ENCODE measurements around the gene ARL8B. TPM values are rescaled to one million over a fixed set of nuclear protein-coding genes. Genes with fewer than 3 reads are reported as not detected.

Gene ARL8B
- total and polyA plus RNA-seq, 9 of the 15 experiments (the other 6 are each of a cell fraction or from before 2014, with no cell fraction given) = 28.5 to 99.4 (median 77.2) TPM

DNA sequence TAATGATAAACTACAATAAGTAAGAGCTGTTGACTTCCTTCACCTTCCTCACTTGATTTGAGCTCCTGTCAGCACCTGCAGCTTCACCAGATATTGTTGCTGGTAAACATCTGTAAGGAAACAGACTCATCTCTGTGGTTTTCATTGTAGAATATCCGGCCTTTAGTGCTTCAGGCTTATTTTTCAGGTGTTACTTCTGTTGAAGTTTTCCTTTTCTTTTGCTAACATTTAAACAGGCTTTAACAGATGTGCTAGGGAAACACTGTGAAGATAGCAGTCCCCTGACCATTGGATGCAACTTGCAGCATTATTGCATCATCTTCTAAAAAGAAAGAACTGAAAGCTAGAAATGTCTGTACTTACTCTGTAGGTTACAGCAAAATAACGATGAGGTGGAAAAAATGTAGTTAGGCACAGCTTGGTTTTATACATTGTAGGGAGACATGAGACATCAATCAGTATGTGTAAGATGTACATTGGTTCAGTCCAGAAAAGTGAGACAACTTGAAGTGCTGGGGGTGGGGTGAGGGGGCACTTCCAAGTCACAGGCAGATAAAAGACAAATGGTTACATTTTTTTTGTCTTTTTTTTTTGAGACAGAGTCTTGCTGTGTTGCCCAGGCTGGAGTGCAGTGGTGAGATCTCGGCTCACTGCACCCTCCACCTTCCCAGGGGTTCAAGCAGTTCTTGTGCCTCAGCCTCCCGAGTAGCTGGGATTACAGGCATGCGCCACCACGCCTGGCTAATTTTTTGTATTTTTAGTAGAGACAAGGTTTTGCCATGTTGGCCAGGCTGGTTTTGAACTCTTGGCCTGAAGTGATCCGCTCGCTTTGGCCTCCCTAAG lies 75.6 kb downstream of the ARL8B start (continued):
- TF ChIP-seq ZNF830 (CRISPR knock-in tag; IDR thresholded peaks at IDR 0.05) (no peak), ZNF668 (CRISPR knock-in tag; IDR thresholded peaks at IDR 0.05) (peak; percentile 92), ZNF644 (tag; IDR thresholded peaks at IDR 0.05; ENCODE audit: low read depth) (peak; percentile 29; the same call in 1 of the 2 replicates), ZNF124 (CRISPR knock-in tag; IDR thresholded peaks at IDR 0.05) (no peak), DDX20 (tag; IDR thresholded peaks at IDR 0.05; ENCODE audit: low read depth) (0 out of 2 replicates have a peak, but pooled peaks have one; percentile 35), ZNF316 (IDR thresholded peaks at IDR 0.05) (no peak; the same call in 1 of the 2 replicates), JUN (IDR thresholded peaks at IDR 0.05; ENCODE audit: borderline replicate concordance, low read depth, low read length) (peak; percentile 80), JUN (CRISPR knock-in tag; IDR thresholded peaks at IDR 0.05; ENCODE audit: borderline replicate concordance) (no peak), COPS2 (conservative IDR thresholded peaks at IDR 0.05) (no peak), SMC3 (conservative IDR thresholded peaks at IDR 0.05; ENCODE audit: insufficient read depth, low read depth, low read length) (no peak), XRCC4 (IDR thresholded peaks at IDR 0.05; ENCODE audit: extremely low read depth, insufficient read depth, insufficient read length) (no peak), KAT8 (IDR thresholded peaks at IDR 0.05; ENCODE audit: low read depth) (no peak), CCNT2 (IDR thresholded peaks at IDR 0.05; ENCODE audit: borderline replicate concordance, extremely low read depth, insufficient read length, low read depth, low read length) (no peak)
- TF ChIP-seq, protein P1, sequence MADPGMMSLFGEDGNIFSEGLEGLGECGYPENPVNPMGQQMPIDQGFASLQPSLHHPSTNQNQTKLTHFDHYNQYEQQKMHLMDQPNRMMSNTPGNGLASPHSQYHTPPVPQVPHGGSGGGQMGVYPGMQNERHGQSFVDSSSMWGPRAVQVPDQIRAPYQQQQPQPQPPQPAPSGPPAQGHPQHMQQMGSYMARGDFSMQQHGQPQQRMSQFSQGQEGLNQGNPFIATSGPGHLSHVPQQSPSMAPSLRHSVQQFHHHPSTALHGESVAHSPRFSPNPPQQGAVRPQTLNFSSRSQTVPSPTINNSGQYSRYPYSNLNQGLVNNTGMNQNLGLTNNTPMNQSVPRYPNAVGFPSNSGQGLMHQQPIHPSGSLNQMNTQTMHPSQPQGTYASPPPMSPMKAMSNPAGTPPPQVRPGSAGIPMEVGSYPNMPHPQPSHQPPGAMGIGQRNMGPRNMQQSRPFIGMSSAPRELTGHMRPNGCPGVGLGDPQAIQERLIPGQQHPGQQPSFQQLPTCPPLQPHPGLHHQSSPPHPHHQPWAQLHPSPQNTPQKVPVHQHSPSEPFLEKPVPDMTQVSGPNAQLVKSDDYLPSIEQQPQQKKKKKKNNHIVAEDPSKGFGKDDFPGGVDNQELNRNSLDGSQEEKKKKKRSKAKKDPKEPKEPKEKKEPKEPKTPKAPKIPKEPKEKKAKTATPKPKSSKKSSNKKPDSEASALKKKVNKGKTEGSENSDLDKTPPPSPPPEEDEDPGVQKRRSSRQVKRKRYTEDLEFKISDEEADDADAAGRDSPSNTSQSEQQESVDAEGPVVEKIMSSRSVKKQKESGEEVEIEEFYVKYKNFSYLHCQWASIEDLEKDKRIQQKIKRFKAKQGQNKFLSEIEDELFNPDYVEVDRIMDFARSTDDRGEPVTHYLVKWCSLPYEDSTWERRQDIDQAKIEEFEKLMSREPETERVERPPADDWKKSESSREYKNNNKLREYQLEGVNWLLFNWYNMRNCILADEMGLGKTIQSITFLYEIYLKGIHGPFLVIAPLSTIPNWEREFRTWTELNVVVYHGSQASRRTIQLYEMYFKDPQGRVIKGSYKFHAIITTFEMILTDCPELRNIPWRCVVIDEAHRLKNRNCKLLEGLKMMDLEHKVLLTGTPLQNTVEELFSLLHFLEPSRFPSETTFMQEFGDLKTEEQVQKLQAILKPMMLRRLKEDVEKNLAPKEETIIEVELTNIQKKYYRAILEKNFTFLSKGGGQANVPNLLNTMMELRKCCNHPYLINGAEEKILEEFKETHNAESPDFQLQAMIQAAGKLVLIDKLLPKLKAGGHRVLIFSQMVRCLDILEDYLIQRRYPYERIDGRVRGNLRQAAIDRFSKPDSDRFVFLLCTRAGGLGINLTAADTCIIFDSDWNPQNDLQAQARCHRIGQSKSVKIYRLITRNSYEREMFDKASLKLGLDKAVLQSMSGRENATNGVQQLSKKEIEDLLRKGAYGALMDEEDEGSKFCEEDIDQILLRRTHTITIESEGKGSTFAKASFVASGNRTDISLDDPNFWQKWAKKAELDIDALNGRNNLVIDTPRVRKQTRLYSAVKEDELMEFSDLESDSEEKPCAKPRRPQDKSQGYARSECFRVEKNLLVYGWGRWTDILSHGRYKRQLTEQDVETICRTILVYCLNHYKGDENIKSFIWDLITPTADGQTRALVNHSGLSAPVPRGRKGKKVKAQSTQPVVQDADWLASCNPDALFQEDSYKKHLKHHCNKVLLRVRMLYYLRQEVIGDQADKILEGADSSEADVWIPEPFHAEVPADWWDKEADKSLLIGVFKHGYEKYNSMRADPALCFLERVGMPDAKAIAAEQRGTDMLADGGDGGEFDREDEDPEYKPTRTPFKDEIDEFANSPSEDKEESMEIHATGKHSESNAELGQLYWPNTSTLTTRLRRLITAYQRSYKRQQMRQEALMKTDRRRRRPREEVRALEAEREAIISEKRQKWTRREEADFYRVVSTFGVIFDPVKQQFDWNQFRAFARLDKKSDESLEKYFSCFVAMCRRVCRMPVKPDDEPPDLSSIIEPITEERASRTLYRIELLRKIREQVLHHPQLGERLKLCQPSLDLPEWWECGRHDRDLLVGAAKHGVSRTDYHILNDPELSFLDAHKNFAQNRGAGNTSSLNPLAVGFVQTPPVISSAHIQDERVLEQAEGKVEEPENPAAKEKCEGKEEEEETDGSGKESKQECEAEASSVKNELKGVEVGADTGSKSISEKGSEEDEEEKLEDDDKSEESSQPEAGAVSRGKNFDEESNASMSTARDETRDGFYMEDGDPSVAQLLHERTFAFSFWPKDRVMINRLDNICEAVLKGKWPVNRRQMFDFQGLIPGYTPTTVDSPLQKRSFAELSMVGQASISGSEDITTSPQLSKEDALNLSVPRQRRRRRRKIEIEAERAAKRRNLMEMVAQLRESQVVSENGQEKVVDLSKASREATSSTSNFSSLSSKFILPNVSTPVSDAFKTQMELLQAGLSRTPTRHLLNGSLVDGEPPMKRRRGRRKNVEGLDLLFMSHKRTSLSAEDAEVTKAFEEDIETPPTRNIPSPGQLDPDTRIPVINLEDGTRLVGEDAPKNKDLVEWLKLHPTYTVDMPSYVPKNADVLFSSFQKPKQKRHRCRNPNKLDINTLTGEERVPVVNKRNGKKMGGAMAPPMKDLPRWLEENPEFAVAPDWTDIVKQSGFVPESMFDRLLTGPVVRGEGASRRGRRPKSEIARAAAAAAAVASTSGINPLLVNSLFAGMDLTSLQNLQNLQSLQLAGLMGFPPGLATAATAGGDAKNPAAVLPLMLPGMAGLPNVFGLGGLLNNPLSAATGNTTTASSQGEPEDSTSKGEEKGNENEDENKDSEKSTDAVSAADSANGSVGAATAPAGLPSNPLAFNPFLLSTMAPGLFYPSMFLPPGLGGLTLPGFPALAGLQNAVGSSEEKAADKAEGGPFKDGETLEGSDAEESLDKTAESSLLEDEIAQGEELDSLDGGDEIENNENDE (IDR thresholded peaks at IDR 0.05; ENCODE audit: low read depth, low read length) = no peak
- TF ChIP-seq, protein P2, sequence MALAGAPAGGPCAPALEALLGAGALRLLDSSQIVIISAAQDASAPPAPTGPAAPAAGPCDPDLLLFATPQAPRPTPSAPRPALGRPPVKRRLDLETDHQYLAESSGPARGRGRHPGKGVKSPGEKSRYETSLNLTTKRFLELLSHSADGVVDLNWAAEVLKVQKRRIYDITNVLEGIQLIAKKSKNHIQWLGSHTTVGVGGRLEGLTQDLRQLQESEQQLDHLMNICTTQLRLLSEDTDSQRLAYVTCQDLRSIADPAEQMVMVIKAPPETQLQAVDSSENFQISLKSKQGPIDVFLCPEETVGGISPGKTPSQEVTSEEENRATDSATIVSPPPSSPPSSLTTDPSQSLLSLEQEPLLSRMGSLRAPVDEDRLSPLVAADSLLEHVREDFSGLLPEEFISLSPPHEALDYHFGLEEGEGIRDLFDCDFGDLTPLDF (CRISPR knock-in tag; IDR thresholded peaks at IDR 0.05) = no peak

All from K562 (cell line).